ENCODE results near the gene USP49. TPM values are rescaled to one million over a fixed set of nuclear protein-coding genes. Genes with fewer than 3 reads are reported as not detected.

USP49 gene
- total and polyA plus RNA-seq, 2 of the 13 experiments (the other 11 are each of a cell fraction or from before 2014, with no cell fraction given), result 2.9 to 4.3 TPM

DNA sequence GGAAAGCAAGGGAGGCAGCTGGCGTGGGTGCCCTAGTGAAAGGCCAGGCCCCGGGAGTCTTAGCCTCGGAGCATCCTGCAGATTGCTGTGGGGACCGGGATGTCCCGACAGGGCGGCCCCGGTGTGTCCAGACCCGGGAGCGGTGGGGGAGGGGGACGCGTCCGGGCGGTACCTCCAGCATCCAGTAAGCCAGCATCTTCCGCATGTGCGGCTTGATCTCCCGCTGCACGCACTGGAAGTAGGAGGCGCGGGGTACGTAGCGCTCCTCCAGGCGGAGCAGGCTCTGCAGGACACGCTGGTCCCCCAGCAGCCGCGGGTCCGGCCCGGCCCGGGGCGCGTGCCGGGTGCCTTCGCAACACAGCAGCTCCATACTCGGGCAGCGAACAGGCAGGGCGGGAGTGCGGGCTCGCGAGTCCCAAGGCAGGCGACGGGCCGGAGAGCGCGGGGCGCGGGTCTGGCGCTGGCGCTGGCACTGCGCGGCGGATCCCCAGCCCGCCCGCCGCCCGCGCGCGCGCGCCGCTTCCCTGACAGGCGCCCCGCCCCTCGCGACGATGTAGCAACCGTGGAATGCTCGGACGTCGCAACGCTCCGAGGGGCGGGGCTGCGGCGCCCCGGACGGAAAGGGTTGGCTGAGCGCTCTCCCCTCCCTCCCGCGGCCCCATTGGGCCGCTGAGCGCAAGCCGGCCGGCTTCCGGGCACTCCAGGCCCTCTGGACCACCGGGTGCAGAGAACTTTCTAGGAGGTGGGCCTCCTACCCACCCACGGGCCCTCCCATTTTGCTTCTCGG is 46.3 kb upstream of the USP49 start, which contains the start of gene CCND3 (continued):
- TF ChIP-seq, protein P1, sequence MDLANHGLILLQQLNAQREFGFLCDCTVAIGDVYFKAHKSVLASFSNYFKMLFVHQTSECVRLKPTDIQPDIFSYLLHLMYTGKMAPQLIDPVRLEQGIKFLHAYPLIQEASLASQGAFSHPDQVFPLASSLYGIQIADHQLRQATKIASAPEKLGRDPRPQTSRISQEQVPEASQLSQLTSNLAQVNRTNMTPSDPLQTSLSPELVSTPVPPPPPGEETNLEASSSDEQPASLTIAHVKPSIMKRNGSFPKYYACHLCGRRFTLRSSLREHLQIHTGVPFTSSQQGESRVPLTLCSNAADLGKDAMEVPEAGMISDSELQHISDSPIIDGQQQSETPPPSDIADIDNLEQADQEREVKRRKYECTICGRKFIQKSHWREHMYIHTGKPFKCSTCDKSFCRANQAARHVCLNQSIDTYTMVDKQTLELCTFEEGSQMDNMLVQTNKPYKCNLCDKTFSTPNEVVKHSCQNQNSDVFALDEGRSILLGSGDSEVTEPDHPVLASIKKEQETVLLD (CRISPR knock-in tag; IDR thresholded peaks at IDR 0.05; ENCODE audit: low read depth), result peak; percentile 69; the same call in 1 of the 2 replicates
- TF ChIP-seq, protein P2, sequence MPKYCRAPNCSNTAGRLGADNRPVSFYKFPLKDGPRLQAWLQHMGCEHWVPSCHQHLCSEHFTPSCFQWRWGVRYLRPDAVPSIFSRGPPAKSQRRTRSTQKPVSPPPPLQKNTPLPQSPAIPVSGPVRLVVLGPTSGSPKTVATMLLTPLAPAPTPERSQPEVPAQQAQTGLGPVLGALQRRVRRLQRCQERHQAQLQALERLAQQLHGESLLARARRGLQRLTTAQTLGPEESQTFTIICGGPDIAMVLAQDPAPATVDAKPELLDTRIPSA (CRISPR knock-in tag; IDR thresholded peaks at IDR 0.05; ENCODE audit: borderline replicate concordance), result no peak
- TF ChIP-seq, protein P3, sequence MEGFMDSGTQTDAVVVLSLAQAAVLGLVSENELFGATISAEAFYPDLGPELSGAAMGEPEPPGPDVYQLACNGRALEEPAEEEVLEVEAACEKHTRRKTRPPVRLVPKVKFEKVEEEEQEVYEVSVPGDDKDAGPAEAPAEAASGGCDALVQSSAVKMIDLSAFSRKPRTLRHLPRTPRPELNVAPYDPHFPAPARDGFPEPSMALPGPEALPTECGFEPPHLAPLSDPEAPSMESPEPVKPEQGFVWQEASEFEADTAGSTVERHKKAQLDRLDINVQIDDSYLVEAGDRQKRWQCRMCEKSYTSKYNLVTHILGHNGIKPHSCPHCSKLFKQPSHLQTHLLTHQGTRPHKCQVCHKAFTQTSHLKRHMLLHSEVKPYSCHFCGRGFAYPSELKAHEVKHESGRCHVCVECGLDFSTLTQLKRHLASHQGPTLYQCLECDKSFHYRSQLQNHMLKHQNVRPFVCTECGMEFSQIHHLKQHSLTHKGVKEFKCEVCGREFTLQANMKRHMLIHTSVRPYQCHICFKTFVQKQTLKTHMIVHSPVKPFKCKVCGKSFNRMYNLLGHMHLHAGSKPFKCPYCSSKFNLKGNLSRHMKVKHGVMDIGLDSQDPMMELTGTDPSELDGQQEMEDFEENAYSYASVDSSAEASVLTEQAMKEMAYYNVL (CRISPR knock-in tag; IDR thresholded peaks at IDR 0.05; ENCODE audit: borderline replicate concordance), result no peak
- TF ChIP-seq ZNF33B (CRISPR knock-in tag; IDR thresholded peaks at IDR 0.05) (no peak), ZNF773 (CRISPR knock-in tag; IDR thresholded peaks at IDR 0.05; ENCODE audit: borderline replicate concordance) (peak; percentile 71; the same call in 1 of the 2 replicates), SALL1 (CRISPR knock-in tag; IDR thresholded peaks at IDR 0.05) (peak; percentile 63; the same call in 1 of the 2 replicates), ZNF468 (CRISPR knock-in tag; IDR thresholded peaks at IDR 0.05) (no peak), SOX13 (IDR thresholded peaks at IDR 0.05) (no peak), SOX13 (CRISPR knock-in tag; conservative IDR thresholded peaks at IDR 0.05 in 1 of 2, IDR thresholded peaks at IDR 0.05 in 1 of 2) (no peak), ZSCAN31 (CRISPR knock-in tag; IDR thresholded peaks at IDR 0.05; ENCODE audit: low read depth) (no peak), EED (CRISPR knock-in tag; IDR thresholded peaks at IDR 0.05) (no peak; the same call in 1 of the 2 replicates), TRIM24 (CRISPR knock-in tag; IDR thresholded peaks at IDR 0.05) (no peak), CCAR2 (optimal IDR thresholded peaks at IDR 0.05; ENCODE audit: low read depth, low read length) (no peak), ZNF432 (CRISPR knock-in tag; IDR thresholded peaks at IDR 0.05; ENCODE audit: borderline replicate concordance) (no peak), CAMTA2 (CRISPR knock-in tag; IDR thresholded peaks at IDR 0.05; ENCODE audit: borderline replicate concordance) (0 out of 2 replicates have a peak, but pooled peaks have one; percentile 68), SNRNP70 (IDR thresholded peaks at IDR 0.05; ENCODE audit: low read depth, low read length) (no peak), ATAD3A (CRISPR knock-in tag; IDR thresholded peaks at IDR 0.05) (no peak), ZNF136 (CRISPR knock-in tag; IDR thresholded peaks at IDR 0.05; ENCODE audit: low read depth) (no peak)
- TF ChIP-seq, protein P4, sequence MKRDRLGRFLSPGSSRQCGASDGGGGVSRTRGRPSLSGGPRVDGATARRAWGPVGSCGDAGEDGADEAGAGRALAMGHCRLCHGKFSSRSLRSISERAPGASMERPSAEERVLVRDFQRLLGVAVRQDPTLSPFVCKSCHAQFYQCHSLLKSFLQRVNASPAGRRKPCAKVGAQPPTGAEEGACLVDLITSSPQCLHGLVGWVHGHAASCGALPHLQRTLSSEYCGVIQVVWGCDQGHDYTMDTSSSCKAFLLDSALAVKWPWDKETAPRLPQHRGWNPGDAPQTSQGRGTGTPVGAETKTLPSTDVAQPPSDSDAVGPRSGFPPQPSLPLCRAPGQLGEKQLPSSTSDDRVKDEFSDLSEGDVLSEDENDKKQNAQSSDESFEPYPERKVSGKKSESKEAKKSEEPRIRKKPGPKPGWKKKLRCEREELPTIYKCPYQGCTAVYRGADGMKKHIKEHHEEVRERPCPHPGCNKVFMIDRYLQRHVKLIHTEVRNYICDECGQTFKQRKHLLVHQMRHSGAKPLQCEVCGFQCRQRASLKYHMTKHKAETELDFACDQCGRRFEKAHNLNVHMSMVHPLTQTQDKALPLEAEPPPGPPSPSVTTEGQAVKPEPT (CRISPR knock-in tag; IDR thresholded peaks at IDR 0.05; ENCODE audit: low read depth), result peak; percentile 81; the same call in 1 of the 2 replicates
- TF ChIP-seq, protein P5, sequence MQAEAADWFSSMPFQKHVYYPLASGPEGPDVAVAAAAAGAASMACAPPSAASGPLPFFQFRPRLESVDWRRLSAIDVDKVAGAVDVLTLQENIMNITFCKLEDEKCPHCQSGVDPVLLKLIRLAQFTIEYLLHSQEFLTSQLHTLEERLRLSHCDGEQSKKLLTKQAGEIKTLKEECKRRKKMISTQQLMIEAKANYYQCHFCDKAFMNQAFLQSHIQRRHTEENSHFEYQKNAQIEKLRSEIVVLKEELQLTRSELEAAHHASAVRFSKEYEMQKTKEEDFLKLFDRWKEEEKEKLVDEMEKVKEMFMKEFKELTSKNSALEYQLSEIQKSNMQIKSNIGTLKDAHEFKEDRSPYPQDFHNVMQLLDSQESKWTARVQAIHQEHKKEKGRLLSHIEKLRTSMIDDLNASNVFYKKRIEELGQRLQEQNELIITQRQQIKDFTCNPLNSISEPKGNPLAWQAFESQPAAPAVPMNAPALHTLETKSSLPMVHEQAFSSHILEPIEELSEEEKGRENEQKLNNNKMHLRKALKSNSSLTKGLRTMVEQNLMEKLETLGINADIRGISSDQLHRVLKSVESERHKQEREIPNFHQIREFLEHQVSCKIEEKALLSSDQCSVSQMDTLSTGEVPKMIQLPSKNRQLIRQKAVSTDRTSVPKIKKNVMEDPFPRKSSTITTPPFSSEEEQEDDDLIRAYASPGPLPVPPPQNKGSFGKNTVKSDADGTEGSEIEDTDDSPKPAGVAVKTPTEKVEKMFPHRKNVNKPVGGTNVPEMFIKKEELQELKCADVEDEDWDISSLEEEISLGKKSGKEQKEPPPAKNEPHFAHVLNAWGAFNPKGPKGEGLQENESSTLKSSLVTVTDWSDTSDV (CRISPR knock-in tag; IDR thresholded peaks at IDR 0.05), result no peak
